Activated CD4-positive, CD25-positive, alpha-beta regulatory T cell (primary cell): Measurements from ENCODE around the gene SNTG2.

Experiments used
- DNase-seq, 4 experiments: peaks; one replicate each; lab custom pipeline; 2025; lab: John Stamatoyannopoulos, UW

The SNTG2 gene

GRCh38 chr2:1283020-1283801 lies 332.6 kb downstream of the SNTG2 start:
- no peak for DNase-seq

GRCh38 chr2:1283871-1284270 lies 333.2 kb downstream of the SNTG2 start:
- DNase-seq: no peak

DNA sequence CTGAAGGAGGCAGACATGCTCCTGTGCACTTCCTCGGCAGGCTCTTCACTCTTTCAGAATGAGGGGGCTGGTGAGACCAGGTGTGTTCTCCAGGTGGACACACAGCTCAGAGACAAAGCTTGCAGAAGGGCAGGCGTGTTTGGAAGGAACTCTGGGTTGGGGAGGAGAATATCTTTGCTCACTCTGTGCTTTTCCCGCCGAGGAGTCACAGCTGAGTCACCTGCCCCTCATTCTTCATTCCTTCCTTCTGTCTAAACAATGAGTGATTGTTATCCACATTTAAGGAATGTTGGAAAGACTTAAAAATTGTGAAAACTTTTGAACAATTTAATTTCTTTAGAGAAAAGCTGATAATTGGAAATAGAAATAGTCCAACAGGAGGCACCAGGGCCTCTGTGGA lies 336.3 kb downstream of the SNTG2 start:
- no peak for DNase-seq

DNA sequence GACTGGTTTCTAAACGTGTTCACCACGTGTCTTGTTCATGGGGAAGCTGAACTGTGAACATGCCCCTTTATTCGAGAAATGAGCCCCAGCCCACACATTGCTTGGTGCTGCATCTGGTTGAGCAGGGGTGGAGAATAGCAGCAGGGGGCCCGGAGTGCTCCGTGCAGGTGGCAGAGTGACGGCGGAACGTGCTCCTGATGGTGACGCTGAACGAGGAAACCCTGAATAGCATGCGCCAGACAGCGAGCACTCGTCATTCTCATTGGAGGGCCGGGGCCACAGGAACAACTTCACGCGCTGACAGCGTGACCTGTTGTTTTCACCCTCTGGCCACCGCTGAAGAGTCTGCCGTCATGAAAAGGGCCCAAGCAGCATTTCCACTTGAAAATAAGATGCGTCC lies 336.8 kb downstream of the SNTG2 start:
- no peak for DNase-seq

DNA sequence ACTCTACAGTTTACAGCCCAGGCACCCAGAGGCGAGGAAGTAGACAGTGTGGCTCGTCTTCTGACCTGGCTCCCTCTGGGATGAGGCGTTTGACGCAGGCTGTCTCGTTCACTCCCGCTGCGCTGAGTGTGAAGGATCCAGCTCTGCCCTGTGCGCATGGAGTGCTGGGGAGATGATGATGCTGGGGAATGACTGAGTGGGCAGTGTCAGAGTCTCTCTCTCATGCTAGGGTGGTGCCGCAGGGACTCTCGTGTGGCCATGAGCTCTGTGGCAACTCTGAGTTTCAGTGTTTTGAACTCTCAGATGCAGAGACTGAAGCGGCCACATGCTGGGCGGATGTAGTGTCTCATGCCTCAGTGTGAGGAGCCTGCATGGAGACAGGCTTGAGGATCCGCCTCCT lies 344.3 kb downstream of the SNTG2 start:
- DNase-seq: no peak

DNA sequence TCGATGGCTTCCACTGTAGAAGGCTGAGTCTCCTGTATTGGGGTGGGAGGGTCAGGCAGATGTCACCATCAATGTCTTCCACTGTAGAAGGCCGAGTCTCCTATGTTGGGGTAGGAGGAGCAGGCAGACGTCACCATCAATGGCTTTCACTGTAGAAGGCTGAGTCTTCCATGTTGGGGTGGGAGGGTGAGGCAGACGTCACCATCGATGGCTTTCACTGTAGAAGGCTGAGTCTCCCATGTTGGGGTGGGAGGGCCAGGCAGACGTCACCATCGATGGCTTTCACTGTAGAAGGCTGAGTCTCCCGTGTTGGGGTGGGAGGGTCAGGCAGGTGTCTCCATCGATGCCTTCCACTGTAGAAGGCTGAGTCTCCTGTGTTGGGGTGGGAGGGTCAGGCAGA lies 345.1 kb downstream of the SNTG2 start:
- DNase-seq: no peak

- DNase-seq: no peak
Observed at GRCh38 chr2:1297372-1298159, 346.9 kb downstream of the SNTG2 start.

- DNase-seq: no peak
Observed at GRCh38 chr2:1299043-1299442, 348.4 kb downstream of the SNTG2 start.

DNA sequence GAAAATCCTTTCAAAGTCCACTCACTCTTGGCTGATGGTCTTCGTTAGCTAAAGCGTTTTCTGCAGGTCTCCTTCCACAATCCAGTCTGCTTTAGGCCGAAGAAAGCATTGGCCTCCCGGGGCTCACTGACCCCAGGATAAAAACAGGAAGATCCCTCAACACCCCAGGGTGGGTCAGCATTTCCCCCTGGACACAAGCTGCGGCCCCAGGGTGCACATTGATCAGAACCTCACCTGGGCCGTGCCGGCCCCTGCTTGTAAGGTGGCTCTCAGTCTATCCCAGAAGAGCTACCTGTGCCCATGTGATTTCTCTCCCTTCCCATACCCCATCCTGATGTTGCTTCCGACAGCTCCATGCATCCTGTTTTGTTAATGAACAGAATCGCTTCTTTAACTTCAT lies 349.6 kb downstream of the SNTG2 start:
- no peak for DNase-seq

DNA sequence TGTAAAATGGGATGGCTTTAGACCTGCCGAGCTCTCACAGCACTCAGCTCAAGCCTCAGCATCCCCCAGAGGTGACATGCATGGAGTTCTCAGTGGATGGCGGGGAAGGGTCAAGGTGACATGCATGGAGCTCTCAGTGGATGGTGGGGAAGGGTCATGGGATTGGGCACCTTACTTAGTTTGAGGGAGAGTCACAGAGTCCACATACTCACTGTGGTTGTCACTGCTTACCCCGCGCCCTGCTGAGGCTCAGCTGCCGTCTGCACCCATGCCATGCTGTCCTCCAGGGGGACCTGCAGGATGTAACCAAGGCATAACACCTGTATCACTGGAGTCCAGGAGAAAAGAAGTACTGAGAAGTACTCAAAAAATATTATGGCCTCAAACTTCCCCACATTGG lies 350.4 kb downstream of the SNTG2 start:
- DNase-seq: no peak

DNA sequence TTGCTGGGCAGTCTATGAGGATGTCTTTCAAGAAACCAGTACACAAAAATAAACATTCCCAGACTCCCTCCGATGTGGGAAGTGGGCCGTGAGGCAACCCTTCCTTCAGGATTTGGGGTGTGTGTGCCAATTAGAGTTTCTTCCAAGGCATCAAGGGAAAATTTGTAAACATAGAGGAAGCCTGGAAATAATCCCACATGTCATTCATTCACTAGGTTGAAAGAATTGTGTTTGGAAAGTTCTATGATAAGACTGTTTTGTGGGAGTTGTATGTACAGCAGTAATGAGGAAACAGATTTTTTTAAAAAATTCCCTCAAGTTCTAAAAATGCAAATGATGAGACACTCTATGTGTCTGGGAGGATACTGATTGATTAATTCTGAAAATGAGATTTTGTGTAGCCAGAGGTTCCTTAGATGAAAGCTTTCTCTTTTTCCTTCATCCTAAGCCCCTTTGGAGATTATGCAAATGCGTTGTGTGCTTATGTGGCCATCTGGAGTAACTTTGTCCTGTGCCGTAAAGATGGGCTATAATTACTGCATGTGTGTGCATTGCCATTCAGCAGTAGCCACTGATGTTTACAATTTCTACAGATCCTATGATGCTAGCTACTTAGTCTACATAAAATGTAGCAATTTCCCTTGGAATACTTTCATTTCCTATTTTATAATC lies 354.8 kb downstream of the SNTG2 start:
- no peak for DNase-seq

DNA sequence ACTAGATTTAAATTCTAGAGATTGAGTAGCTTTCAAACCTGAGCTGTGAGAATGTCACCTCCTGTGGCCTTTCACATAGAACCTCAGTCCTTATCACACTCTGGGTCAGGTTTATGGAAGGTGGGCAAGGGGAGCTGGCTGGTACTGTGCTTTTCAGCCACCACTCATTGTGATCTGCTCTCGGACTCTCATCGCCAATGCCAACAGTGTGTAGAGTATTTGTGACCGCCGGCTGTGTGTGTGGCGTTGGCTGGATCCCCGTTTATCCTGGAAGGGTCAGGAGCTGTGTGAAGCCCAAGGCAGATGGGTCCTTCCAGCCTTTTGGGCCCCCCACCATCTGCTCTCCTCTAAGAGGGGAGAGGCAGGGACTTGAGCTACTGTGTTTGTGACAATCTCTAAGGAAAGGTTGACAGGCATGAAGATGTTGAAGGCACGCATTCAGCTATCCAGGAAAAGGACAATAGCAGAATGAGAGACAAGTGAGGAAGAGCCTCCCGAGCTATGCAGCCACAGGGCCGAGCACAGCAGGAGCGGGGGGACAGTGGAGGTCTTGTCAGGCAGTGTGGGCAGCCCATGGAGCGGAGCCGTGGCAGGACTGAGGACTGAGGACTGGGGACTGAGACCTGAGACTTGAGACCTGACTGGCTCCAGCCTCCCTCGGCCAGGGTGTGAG lies 355.5 kb downstream of the SNTG2 start:
- DNase-seq: no peak

- DNase-seq: no peak
Observed at GRCh38 chr2:1306687-1307516, 356.3 kb downstream of the SNTG2 start.

- DNase-seq: no peak
Observed at GRCh38 chr2:1307670-1308069, 357.0 kb downstream of the SNTG2 start.

DNA sequence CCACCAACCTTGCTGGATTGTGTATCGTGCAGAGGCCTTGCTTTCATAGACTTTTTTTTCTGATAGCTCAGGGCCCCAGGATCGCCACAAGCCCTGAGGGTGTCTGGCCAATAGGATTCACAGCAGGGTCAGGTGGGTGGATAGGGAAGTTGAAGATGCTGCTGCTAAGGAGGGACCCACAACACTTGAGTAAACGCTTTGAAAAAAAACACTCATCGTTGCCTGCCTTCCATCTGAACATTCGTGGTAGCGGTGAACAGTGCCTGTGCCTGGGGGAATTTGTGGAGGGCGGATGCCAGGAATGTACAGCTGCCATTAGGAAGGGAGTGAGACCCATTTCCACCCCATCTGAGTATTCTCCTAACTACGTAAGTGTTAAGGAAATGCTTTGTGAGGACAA lies 358.0 kb downstream of the SNTG2 start:
- DNase-seq: no peak

DNA sequence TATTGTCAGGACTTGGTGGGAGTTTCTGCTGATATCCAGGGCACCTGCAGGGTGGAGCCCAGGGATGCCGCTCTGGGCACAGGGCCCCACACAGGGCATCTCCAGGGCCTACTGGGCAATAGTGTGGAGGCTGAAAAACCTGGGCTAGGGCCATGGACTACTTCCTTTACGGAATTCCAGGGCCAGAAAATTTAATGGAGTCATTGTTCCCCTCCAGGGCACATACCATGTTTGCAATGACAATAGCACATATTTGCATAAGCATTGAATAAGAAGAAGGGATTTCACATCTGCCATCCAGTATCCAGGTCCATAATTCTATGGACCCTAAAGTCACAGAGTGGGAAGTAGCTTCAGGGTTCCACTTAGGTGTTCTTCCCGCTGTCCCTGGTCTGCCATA lies 358.9 kb downstream of the SNTG2 start:
- no peak for DNase-seq

- DNase-seq: no peak
Observed at GRCh38 chr2:1310202-1310601, 359.6 kb downstream of the SNTG2 start.

DNA sequence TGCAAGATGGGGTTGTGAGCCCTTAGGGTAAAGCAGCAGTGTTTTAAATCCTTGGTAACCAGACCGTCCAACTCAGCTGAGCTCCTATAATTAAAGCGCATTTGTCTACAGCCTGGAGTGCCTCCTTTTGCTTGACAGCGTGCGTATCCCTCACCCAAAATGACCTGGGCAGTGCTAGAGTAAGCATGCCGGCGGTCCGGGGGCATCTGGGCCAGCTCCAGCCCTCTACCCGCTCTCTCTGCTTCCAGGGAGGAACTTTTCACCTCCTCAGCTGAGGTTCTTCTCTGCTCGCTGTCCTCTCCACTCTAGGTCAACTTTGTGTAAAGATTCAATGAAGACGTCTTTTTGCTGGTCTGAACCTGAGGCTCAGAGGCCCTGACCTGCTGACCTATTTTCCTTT lies 360.2 kb downstream of the SNTG2 start:
- DNase-seq: no peak

GRCh38 chr2:1313240-1313924 lies 362.7 kb downstream of the SNTG2 start:
- DNase-seq: no peak

GRCh38 chr2:1314254-1314653 lies 363.6 kb downstream of the SNTG2 start:
- no peak for DNase-seq
